ENCODE results near the gene RCAN2.

RCAN2 gene

DNA sequence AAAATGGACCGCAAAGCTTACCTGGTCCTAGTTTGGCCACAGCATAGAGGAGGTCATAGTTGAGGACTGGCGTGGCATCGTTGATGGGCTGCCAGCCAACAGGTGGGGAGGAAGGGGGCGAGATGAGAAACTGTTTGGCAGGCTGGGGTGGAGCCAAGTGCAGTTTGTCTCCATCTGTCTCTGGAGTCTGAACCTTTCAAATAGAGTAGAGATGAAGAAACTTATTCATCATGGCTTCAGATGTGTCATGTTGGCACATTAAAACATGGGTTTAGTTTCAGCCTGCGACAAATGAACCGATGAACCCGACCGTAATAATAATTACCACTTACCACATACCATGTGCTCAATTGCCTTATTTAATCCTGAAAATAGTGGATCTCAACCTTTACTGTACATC, 244.5 kb downstream of the RCAN2 start:
- DNase-seq, result no peak

DNA sequence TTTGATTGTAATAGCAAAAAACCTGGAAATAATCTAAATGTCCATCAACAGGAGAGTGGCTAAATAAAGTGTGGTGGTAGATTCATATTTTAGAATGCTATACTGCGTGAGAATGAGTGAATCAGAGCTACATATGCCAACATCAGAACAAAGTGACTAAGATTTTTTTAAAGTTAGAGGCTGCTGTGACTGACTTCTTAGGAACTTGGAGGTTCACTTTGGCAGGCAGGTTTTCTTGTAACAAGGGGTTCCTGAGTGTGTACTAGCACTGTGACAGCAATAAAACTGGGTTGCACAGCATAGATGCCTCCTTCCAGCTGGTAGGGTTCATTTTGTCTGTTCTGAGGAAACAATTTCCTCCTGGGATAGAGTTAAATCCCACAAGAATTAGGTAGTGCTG, 245.2 kb downstream of the RCAN2 start:
- no peak for DNase-seq

DNA sequence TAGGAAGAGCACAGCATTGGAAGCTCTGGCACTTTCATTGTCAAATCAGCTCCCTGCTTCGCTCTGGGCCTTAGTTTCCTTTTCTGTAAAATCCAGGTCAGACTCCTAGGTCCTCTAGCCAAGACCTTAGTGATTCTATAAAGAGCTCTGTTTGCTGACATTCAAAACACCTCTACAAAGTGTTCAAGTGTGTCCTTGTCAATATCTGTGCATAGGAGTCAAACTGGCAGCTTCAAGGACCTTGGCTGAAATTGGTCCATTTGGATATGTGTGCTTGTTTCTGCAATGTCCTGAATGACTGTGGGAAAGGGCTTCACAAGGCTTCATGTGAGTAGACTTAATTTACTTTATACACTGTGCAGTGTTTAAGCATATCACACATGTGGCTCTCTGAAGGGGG, 246.6 kb downstream of the RCAN2 start:
- no peak for DNase-seq

DNA sequence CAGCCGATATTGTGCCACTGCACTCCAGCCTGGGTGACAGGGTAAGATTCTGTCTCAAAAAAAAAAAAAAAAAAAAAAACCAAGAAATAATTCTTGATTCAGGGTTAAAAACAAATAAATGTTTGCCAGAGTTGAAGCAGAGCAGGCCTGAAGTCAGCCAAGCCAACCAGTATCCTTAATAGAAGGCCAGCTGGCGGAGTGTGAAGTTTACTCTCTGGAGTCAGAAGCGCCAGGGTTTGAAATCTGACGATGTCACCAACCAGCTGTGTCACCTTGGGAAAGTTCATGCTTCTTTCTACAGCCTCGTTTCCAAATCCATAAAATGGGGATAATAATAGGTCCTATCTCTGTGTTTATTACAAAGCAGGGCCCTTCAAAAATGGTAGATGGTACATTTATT, 247.5 kb downstream of the RCAN2 start:
- DNase-seq, result no peak

DNA sequence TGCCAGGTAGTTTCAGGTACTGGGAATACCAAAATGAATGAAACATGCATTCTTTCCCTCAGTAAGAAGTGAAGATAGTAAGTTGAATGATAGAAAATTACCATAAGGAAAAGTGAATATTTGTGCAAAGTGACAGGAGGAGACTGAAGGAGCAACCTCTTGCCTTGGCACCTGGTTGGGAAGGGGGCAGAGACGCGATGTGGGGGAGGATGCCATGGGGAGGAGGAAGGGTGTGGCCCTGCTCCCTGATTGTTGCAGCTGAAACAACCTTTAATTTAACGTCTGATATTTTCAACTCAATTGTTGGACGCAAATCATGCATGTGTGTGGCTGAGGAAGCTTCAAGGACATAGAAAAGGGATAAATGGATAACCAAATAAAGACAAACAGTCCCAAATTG, 248.3 kb downstream of the RCAN2 start:
- no peak for DNase-seq

DNA sequence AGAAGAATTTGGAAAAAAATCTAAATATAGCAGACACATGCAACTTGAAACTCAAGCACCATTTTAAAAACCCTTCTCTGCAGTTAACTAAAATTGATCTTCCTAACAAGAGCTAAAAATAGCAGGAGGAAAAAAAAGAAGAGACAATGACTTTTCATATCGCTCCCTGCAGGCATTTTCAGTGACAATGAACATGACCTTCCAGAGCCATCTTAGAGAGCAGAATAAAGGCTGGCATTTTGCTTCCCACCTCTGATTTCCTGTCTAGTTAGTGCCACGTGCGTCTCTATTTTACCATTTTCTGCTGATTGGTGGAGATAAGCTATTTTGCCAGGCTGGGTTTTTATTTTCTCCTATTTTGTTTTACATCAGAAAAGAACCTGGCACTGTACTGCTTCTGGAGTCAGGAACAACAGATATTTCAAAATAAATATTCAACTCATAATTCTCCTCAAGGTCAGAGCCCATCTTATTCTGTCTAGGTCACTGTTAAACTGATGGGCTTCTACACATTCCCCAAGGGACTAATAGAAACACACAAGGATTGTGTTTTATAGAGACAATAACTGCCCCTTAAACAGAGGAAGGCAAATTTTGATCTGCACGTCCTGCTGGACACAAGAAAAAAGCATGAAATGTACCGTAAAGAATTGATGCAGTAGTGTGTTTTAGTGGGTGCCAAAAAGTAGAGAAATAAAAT, 250.2 kb downstream of the RCAN2 start:
- no peak for DNase-seq

DNA sequence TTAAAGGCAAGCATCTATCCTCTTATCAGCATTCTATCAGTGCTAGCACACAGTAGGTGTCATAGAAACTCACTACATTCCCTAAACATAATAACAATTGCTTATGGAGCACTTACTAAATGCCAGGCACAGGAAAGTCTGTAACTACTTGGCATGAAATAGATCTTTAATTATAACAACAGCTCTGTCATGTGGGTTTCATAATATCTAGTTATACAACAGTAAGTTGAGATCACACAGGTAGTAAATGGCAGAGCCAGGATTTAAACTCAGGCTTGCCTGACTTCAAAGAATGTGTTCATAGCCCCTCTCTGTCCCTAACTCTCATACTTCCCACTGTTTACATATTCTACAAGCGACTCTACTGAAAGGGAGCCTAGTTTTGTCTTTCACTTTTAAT, 254.5 kb downstream of the RCAN2 start:
- no peak for DNase-seq

DNA sequence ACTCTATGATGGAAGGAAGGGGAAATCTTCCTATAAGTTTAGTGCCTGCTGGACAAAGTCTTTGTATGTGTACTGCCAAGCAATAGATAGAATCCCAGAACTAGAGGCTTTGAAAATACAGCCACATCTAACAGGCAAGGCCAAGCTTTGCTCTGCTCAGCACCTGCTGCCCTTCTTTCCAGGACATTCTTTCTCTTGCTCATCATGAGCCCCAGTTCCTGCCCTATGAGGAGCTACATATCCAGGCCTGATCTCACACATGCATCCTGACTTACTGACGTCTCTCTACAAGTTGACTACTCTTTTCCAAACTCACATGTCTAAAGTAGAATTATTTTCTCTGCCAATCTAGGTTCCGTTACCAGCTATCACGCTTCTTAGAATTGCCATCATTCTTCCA, 256.0 kb downstream of the RCAN2 start:
- no peak for DNase-seq

DNA sequence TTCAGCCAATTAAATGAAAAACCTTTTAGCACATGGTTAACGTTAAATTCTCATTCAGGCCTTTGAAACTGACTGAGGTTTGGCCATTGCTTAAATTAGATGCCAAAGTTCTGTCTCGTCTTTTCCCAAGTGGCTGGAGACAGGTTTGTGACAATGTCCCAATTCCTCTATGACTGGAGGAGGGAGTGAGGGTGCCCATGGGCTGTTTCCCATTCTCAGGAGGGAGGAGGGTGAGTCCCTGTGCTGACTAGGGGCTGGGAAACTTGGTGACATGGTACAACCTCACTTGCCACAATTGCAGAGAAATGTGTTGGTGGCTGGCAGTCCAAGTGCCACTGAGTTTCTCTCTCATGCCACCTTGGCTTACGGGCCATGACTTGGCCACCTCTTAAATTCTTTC, 256.5 kb downstream of the RCAN2 start:
- DNase-seq, result no peak

DNA sequence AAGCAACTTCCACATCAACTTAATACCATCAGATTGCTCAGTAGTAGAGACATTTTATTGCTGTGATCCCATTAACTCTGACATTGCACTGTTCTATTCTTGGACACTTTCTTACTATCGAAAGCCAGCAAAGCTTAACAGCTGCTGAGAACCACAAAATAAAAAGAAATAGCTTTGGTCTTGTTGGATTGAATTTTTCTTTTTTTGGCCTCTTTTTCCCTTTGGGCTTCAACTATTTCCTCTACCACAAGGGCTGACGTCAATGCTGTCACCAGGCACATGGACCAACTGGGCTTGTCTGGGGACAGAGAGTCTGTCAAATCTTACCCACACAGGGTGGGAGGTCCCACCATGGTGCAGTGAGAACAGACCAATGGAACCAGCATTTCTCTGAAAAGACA, 257.1 kb downstream of the RCAN2 start:
- no peak for DNase-seq

DNA sequence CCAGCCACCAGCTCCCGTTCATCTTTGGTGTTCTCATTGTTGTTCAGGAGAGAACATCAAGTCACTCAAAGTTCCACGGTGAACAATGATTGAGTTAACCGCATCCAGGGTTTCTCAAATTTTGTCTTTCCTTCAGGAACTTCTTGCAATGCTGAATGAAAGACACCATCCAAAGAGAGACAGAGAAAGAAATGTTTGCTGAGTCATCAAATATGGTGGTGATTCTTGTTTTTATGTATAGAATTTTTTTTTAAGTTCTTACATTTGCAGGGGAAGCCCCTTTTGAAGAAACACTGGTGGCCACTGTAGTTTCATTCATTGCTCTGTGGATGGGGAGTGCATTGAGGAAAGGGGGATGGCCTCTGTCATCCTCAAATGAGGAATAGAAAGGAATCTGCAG, 258.1 kb downstream of the RCAN2 start:
- DNase-seq, result no peak

DNA sequence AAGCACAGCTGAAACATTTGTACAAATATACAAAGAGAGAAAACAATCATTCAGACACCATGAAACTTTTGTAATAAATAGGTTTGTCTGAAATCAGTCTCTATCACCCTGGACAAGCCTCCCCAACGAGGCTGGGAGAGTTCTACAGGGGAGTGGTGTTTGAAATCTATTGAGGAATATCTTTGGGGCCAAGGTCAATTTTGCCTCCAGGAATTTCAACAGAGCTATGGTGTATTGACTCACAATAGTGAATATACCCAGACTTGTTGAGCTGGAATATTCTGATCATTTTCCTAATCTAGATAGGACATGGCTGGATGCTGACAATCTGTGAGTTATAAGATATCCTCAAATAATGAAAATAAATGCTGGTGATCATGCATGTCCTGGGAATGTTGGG, 269.0 kb downstream of the RCAN2 start:
- no peak for DNase-seq

DNA sequence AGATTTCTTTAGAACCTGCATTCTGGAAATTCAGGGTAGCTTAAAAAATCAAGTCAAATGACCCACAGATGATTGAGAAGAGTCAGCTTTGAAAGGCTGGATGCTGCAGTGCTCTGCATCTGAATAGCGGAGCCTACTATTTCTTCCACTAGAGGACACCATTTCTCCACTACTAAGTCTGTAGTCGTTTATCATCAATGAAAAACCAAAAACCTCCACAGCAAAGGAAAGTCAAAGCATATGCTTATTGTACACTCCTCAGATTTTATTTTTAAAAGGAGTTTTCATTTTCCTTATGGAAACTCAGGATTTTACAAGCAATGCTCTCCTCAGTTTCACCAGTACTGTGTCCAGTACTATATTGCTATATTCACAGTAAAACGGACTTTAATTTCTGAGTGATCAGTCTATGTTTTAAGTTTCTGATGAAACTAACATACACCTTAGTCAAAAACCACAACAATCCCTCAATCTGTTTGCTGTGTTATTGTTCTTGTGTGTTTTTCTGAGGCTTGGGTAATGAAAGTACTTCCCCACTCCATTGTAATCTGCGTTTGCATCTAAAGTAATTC, 269.9 kb downstream of the RCAN2 start:
- DNase-seq, result no peak

DNA sequence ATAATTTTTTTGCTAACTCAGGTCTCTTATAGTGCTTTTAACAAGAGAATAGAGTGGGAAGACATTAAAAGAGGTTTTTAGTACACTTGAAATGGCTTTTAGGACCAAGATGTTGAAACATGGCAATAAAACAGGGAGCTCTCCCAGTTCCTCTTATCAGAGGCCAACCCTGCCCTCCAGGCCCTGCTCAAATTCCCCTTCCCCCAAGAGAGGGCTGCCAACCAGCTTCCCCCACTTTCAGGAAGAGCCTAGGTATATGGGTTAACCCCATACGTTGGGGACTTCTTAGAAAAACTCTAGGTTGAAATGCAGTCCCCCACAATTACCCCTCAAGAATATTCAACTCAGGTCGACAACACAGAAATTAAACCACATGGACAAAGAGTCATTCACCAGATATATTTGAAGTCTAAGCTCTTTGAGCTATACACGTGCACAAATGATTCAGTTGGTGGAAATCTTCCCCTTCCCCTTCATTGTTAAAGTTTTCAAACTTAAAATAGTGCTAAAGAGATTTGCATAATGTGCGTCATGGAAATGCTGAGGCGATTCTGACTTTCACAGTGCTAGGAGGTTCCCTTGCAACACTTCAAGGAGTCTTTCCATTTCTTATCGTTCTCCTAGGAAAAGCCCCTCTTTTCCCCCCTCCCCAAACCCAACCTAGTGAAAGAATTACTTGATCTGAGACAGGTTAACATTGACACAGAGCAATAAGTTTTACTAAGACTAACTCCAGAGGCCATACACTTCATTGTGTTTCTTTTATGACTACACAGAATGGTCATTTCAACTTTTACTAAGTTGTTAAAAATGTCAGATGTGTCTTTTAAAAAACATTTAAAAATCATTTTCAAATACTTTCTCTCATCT, 270.7 kb downstream of the RCAN2 start:
- no peak for DNase-seq

DNA sequence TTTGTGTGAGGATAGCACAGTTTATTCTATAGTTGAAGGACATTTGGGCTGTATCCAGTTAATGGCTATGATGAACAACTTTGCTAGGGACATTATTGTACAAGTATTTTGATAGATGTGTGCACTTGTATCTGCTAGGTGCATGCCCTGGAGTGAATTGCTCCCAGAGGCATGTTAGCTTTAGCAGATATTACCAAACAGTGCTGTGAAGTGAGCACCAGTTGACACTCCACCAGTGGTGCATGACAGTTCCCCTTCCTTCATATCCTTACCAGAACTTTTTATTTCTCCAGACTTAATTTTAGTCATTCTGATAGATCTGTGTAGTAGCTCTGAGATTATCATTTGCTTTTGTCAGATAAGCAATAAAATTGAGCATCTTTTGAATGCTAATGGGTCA, 271.6 kb downstream of the RCAN2 start:
- DNase-seq, result no peak

DNA sequence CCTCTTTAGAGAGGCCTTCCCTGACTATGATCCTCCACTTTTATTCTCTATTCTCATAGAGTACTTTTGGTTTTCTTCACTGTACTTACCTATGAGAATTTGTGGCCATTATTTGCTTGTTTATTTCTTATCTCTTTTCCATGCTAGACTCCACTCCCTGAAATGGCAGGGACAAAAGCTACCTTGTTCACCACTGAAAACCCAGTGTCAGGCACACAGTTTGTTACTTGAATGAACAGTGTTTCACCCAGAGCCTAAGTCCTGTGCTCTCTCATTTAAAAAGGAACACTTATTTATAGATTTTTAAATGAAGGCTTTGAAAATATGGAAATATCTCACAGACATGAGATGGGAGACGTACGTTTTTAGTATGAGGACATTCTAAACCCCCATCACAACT, 272.8 kb downstream of the RCAN2 start:
- DNase-seq, result no peak

DNA sequence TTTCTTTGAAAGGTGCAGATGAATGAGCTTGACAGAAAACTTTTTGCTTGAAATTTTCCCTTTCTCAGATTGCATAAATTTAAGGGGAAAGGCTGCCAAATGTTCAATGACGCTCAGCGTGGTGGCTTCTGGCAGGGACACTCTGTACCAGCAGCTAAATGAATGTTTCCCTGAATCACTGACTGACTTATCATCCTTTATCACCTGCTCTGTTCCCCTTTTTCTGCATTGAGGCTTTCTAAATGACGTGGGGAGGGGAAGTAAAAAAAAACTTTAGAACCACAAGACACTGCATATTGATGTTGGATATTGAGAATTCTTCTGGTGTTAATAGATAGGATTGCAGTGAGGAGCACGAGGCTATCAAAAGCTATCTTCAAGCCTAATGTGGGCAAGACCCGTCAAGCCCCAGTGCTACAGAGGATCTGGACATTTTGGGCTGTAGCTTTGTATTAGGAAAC, 273.5 kb downstream of the RCAN2 start:
- DNase-seq, result no peak

DNA sequence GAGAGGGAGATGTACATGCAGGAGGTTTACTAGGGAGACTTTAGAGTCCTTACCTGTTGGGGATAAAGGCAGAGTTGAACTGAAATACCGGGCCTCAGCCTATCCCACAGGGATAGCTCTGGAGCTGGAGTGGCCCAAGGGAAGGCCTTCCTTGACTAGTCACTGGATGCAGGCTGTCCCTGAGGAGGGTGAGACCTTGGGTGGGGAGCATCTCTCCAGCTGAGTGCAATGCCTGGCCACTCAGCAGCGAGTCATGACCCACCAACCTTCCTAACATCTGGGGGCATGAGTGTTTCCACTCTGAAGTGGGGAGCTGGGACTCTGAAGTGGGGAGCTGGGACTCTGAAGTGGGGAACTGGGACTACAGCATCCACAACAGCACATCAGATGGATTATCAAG, 274.4 kb downstream of the RCAN2 start:
- DNase-seq, result no peak

DNA sequence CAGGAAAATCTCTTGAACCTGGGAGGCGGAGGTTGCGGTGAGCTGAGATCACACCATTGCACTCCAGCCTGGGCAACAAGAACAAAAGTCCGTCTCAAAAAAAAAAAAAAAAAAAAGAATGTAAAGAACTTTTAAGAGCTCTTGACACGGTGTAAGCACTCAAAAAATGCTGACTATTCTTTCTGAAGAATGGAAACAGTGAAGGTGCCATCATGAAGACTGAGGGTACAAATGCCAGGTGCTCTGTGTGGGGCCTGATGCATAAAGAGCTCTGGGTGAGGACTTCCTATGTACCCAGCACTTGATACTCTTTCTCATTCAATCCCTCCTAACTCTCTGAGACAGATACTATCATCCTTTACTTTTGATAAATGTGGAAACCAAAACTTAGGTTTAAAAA, 275.5 kb downstream of the RCAN2 start:
- DNase-seq, result no peak

DNA sequence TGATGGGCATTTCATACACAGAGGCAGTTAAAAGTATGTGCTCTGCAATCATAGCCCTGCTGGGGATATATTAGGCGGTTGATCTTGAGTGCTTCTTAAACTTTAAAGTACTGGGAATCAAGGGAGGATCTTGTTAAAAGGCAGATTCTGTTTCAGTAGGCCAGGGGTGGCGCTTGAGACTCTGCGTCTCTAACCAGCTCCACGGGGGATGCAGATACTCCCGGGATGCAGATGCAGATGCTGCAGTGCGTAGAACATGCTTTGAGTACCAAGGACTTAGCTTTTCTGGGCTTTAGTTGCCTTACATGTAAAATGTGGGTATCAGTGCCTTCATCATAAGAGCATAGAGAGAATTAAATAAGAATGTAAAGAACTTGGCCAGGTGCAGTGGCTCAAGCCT, 276.0 kb downstream of the RCAN2 start:
- DNase-seq, result no peak

DNA sequence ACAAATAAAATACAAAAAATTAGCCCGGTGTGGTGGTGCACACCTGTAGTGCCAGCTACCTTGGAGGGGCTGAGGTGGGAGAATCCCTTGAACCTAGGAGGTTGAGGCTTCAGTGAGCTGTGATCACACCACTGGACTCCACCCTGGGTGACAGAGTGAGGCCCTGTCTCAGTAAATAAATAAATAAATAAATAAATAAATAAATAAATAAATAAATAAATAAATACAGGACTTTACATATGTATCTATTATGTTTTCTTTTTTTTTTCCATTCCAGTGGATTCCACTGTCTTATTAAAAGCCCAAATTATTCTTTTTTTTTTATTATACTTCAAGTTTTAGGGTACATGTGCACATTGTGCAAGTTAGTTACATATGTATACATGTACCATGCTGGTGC, 279.3 kb downstream of the RCAN2 start:
- DNase-seq, result no peak

DNA sequence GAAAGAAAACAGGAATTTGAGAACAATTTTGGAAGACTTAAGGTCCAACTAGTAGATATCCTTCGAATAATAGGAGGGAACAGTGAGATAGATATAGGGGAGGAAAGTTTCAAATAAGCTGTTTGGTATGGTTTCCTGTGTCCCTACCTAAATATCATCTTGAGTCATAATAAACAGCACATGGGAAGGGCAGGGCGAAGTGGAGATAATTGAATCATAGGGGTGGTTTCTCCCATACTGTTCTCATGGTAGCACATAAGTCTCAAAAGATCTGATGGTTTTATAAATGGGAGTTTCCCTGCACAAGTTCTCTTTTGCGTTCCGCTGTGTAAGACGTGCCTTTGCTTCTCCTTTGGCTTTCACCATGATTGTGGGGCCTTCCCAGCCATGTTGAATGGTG, 281.0 kb downstream of the RCAN2 start:
- DNase-seq, result no peak

DNA sequence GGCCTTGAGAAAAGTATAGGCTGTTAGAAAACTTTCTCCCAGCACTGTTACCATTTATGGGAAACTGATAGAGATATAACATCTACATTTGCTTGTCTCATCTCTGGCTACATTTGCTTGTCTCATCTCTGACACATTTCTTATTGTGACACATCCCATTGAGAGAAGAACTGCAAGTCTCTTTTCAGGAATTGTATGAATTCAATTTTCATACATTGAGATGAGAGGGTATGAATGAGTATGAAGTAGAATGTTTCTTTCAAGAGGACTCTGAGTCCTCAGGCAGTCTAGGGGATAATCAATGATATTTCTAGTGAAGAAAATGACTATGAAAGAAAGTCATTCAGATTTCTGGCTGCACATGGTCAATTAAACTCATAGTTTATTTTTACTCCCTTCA, 282.9 kb downstream of the RCAN2 start:
- DNase-seq, result no peak

DNA sequence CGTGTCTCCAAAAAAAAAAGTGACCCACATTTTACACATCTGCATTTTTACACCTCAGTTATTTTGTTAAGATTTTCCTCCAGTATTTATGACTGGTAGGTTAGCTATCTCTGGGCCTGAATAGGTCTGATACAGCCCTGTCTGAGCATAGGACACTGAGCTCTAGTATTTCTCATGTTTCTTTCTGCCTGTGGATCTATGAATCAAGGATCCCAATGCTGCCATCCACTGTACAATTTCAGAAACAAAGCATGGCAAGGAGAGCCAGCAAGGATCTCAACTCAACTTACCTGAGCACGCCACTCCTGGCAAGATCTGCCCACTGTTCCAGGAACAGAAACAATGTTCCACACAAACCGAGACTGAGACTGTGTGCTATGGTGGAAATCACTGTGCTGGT, 284.1 kb downstream of the RCAN2 start:
- no peak for DNase-seq

All from activated gamma-delta T cell (primary cell).